HT-29 (cell line): ENCODE results near the gene AACS. TPM values are rescaled to one million over a fixed set of nuclear protein-coding genes. Genes with fewer than 3 reads are reported as not detected.
"Not testable (repeated sequence)": the region's sequence is repeated elsewhere in the genome, so short reads cannot be mapped to it uniquely, and the experiment has no call there.

Experiments
- DNase-seq: peaks from one replicate; pipeline ENCODE4 v3.0.0-alpha.2; 2015; ENCODE audit warnings: low spot score
- total RNA-seq: library from RNA; depleted of rRNA; stranded (reverse); fragments of >200 nt; shearing (Covaris generic); gene quantifications from 2 replicates; pipeline ENCODE4 v1.2.3, GENCODE V29; 2014

The AACS gene
- total RNA-seq, 1 experiment from 2014 or later: 46.0 TPM

DNA sequence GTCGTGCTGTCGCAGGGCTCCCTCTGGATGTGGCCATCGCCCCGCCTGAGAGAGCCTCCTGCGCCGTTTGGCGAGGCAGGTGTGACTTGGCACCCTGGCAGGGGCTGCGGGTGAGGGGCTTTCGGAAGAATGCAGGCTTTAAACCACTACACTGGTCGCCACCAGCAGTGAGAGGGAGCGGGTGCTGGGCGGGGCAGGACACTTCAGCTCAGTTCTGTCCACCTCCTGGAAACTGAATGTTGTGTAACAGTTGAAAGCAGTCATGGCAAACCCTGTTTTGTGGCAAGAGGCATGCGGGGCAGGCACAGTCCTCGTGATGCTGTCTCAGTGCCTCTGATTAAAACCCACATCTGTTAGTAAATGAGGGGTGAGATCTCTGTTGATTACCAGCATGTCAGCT lies 55.9 kb downstream of the AACS start:
- peak; percentile 18 for DNase-seq

DNA sequence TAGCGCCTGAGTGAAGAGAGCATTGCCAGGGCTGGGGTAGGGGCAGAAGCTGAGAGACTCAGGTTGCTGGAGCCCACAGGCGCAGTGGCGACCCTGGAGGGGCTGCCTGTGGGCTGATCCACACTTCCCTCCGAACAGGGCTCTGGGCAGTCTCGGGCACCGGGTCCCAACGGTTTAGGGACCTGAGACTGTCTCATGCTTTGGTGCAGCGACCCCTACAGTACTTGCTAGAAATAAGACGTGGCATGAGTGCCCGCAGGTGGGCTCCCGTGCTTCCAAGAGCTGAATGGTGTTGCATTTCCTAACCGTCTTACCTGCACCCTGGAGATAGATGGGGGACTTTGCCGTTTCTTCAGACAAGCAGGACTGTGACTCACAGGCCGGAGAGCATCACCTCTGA lies 57.4 kb downstream of the AACS start:
- DNase-seq: no peak

DNA sequence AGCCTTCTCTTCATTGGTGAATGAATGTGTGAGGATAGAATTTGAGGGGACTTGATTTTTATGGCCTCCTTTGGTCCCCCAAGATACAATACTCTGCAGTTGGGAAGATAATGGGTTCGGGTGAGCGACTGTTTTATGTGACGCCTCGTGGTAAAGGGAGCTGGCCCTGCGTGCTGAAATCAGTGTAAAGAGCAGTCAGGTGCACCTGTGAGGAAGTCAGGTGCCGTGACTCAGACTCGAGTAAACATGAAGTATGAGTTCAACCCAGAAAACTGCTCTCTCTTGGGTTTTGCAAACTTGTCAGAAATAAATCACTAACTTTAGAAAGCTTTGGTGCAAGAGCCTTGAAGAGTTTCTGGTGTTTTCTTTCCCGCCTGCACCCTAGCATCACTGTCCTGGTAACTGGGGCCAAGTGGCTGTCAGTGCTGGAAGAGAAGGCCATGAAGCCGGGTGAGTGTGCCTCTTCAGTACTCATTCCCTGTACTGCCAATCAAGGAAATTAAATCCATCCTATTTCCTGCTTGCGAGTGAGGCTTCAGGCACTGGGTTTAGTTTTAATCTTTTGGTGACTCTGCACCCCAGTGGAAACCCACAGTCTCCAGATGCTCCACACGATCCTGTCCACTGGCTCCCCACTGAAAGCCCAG lies 59.2 kb downstream of the AACS start:
- DNase-seq: peak; percentile 70

DNA sequence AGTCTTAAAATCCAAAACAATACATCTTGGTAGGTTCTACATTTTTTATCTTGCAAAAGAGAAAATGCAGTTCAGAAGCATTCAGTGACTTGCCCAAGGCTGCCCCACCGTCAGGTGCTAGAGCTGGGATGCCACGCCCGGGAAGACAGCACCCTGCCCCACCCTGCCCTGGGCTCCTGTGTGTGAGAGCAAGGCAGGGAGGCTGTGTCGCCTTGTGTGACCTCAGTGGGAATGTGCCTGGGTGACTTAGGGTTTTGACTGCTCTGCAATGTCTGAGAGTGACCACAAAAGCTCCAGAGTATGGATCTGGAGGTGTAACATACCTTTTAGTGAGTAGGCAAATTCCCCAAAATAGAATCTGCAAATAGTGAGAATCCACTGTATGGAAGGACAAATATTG lies 60.0 kb downstream of the AACS start:
- DNase-seq: peak; percentile 18

DNA sequence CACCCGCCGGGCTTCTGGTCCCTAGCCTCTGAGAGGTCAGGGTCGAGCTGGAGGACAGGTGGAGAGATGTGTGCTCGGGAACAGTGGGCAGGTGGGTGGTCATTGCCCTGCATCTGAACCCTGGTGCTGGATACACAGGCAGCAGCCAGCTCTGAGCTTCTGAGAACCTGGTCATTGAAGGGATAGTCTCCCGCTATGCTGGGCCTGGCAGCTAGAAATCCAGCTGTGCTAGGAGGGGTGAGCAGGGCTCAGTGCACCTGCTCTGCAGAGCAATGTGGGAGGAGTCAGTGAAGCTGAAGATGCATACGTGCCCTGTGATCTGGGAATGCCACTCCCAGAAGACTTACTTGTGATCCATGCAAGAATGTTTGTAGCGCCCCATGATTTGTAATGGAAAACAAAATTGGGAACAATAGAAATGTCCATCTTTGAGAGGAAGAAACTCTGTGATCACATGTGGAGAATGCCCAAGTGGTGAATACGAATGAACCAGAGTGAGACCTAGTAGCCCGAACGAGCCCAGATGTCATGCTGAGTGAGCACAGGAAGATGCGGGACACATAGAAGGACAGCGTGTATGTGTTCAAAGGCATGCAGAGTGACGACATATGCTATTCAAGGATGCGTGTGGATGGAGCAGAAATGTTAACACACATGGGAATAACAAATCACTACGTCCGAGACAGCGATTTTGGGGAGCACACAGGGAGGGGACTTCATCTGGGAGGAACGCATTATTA lies 63.4 kb downstream of the AACS start:
- no peak for DNase-seq

DNA sequence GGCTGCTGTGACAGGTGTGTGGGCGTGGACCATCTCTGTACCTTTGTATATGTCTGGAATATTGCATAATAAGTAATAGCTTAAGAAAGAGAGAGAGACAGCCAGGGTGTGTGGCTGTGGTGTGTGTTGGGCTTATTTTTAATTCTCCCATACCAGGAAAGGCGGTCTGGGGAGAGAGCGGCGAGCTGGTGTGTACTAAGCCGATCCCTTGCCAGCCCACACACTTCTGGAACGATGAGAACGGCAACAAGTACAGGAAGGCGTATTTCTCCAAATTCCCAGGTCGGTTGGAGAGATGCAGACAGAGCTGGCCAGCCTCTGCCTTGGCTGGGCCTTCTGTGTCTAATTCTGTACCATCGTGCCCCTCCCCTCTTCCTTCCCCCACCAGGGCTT lies 63.9 kb downstream of the AACS start:
- no peak for DNase-seq

DNA sequence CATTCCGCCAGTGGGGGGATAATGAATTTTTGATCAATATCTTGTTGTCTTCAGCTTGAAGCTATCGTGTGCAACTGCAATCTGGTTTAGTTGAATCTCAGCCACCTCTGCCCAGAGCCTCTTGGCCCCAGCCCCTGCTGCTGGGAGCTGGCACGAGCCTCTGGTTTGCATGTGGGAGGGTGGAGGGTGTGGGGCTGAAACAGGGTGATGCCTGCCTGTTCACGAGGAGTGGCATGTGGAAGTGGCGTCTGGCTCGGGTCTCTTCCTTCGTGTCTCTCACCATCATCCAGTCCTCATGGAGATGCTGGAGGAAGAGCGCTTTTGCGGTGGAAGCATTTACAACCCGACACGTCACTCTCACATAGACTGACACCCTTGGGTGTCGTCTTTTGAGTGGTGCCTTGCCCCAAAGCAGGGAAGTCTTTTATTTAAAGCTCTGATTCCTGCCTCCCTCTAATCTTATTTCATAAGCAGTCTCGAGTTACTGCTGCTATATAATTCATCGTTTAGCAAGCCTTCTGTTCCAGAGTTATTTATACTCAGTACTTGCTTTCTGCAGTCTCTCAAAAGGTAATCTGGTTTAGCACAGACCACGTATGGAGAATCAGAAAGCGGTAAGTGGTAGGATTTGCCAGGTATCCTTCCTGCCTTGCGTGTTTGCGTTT lies 64.5 kb downstream of the AACS start:
- DNase-seq: no peak

DNA sequence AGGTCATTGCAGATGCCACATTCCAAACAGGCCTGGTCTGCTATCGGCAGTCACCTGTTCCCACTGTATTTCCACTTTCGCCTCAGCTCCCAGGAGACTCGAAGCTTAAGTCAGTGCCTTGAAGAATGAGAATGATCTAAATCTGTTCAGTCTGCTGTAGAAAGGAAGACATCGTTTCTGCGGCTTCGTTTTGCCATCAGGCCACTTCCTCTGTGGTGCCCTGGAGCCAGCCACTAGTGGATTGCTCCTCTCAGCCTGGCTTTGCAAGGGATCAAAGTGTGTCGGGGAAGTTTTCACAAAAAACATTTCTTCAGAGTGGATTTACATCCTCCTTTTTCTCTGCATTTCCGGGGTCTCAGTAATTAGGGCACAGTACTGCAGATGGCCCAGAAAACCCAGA lies 66.7 kb downstream of the AACS start:
- no peak for DNase-seq

DNA sequence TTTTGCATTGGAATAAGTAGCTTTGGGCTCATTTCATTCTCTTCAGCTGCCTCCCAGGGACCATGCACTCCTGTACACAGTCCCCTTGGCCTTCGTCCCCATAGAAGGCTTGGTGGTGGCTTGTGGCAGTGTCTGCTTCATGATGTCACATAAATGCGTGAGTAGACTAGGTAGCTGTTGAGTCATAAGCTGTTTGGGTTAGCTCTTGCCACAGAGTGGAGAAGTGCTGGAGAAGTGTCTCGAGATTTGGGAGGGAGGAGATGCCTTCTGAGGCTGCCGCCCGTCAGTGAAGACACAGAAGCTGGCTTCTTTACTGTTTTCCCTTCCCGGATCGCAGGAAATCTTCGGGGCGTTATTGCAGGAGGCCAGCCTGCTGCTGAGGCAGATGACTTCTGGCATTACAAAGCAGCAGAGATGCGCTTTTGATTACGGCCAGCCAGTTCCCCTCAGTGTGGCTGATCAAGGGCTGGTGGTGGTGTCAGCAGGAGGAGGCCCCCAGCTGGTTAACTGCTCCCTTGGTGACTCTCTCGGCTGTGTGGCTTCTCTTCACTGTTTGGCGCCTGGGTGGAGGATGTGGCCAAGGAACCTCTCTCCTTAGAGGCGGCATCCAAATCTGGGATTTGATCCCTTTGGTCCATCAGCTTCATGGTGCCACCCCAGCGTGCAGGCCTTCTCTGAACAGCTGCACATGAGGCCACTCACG lies 67.6 kb downstream of the AACS start:
- DNase-seq: no peak

DNA sequence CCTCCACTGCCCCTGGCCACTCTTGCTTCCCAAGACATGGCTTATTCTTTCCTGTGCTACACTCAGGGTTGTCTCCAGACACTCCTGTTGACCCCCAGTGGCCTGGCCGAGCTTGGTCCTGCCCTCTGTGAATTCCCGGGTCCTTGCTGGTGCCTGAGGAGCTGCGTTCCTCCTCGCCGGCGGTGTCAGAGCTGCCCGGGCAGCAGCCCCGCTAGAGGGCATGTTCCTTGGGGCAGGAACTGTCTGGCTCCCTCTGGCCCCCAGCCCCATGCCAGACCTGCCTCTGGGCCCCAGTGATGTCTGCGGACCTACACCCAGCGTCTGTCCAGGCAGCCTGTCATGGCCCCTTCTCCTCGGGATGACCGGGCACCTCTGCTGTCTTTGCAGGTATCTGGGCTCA lies 68.4 kb downstream of the AACS start:
- DNase-seq: no peak

DNA sequence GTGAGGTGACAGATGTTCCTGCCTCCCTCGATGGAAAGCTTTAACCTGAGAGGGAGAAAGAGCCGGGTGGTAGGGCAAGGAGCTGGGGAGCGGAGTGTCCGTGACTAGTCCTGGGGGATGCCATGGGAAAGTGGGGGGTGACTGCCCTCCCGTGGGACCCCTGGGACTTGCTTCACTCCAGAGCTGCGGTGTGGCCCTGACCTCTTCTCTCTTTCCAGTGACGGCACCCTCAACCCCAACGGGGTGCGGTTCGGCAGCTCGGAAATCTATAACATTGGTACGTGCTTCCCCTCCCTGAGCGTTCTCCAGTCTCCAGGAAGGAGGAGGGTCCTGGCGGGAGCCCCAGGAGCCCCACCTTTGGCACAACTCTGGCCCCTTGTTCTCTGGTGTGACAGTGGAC lies 69.3 kb downstream of the AACS start:
- no peak for DNase-seq

DNA sequence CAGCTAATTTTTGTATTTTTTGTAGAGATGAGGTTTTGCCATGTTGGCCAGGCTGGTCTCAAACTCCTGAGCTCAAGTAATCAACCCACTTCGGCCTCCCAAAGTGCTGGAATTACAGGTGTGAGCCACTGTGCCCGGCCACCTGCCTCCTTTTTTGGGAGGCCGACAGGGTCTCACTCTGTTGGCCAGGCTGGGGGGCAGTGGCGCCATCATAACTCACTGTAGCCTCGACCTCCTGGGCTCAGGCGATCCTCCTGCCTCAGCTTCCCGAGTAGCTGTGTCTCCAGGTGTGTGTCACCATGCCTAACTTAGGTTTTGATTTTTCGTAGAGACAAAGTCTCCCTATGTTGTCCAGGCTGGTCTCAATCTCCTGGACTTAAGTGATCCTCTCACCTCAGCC lies 70.7 kb downstream of the AACS start:
- DNase-seq: no peak

DNA sequence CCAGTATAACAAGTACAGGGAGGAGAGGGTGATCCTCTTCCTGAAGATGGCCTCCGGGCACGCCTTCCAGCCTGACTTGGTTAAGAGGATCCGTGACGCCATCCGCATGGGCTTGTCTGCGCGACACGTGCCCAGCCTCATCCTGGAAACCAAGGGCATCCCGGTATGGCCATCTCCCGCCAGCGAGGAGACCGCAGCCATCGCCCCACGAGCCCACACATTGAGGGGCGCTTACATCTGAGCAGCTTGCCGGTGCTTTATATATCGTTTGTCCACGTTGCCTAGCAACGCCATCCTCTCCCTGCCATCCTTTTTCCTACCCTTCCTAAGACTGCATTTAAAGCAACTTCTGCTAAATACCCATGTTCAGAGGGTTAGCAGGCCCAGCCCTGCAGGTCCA lies 71.5 kb downstream of the AACS start:
- no peak for DNase-seq

DNA sequence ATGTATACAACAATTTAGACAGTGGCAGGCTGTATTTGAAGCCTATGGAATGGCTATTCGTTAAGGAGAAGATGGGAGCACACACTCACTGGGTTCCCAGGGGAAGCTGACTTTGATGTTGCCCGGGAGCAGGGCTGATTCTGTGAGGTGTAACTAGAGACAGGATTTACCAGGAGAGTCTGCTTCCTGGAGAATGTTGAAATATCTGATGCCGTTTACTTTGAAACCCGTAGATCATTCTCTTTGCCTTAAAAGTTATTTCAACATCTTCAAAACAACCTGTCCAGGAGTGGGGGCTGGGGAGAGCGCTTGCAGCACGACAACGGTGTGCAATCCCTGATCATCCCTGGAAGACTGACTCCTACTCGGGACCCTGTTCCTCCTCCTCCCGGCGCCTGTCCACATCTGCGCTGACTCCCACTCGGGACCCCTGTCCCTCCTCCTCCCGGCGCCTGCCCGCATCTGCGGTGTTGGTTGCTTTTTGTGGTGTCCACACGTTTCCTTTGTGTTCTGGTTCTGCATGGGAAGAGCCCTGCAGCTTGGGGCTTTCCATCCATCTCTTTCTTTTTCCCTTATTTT lies 72.6 kb downstream of the AACS start:
- DNase-seq: no peak

DNA sequence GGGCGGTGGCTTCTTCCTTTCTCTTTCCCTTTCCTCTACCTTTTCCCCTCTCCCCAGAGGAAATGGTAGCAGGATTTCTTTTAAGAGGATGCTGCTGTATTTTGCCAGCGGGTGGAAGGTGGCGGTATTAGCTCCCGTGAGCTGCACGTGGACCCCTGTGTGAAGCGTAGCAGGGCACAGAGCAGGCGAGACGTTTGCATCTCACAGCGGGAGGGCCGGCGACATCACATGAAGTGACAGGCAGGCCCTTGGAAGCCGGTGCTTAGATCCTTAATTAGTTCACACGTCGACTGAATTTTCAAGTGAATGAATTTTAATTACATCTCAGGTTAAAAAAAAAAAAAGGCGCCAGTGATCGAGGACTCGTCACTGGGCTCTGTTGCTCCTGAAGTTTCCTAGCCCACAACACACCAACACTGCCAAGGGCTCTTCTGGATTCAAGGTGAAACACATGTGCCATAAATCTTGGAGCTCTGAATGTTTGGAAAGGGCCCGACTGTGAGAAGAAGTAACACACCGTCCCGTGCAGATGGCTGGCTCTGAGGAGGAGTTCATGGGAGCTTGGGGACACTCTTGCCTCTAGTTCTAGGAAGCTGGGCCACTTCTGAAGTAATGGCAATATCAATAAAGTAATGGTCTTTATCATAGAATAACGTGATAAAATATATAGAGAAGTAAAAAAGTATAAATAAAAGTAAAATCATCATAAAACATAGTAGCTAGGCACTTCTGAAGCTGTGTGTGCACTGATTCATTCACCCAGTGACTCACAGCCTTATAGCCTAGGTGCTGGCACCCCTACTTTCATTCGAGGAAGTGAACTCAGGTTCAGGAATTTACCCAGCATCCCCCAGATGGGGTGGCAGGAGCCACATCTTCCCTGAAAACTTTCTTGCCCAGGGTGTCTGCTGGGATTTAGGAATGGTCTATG lies 75.3 kb downstream of the AACS start:
- peak; percentile 54 for DNase-seq

DNA sequence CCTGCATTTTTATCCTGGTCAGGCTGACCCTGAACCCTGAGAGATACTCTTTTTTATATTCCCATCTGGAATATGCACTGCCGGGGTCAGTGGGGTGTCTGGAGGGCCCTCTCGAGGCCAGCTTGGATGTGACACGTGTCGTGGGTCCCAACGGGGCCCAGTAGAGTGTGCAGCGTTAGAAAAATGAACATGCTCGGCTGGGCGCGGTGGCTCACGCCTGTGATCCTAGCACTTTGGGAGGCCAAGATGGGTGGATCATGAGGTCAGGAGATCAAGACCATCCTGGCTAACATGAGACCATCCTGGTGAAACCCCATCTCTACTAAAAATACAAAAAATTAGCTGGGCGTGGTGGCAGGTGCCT lies 76.0 kb downstream of the AACS start:
- DNase-seq: not testable (repeated sequence)

DNA sequence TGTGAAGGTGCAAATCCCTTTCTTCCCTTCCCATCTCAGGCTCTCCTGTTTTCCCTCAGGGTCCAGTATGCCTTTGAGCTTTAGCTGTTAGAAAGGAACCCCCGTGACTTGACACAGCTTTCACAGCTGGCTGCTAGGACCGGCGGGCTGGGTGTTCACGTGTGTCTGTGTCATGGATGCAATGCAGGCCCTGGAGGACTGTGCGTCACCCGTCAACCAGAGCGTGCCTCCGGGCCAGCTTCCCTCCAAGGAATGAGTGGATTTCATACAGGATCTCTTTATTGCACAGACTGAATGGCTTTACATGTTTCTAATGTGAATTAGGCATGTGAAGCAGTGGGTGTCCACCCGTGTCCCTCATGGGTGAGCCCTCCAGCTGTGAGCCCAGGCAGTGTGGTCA lies 77.4 kb downstream of the AACS start:
- no peak for DNase-seq

DNA sequence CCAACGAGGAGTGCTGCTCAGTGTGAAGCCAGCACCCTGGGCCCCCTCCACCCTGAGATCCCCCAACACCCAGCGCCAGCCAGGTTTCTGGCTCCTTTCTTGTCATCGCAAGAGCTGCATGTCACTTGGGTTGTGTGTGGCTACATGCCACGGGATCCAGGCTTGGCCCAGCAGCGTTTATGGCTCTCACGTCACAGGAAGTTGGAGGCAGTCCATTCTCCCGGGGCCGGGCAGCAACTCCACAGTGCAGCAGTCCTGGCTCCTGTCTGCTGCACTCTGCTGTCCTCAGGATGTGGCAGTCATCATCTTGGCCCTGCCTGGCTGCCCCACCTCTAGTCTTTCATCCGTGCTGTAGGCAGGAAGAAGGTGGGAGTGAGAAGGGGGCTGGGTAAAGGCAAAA lies 78.3 kb downstream of the AACS start:
- no peak for DNase-seq

DNA sequence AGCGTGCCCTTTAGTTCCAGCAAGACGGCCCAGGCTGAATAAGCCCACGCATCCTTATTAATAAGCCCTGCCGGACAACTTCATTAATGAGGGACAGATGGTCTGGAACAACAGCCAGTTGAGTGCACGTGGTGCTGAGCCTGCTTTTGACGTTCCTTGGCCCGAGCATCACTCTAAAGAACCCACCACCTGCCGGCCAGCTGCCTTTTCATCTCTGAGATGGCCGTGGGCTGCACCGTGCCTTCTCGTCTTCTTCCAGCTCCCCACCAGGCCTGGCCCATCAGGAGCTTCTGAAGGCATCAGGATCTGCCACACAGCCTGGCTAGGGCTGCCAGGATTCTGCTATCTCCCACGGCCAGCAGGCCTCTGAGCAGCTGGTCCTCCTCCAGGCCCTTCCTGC lies 80.0 kb downstream of the AACS start:
- DNase-seq: no peak

DNA sequence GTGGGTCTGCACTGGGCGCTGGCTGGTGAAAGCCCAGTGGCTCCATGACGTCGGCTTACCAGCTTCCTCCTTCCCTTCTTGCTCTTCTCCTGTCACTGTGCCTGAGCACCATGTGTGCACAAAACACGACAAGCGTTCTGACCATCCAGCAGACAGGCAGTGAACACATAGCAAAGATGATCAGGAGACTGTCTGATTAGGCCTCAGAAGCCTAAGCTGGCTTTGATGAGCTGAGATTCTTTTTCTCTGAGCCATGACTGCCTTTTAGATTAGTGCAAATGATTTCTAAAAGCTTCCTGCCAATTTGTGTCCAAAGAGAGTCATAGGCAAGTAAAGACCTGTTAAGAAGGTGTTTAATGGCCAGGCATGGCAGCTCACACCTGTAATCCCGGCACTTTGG lies 83.1 kb downstream of the AACS start:
- no peak for DNase-seq
